ENCODE results near the gene CCDC33. TPM values are rescaled to one million over a fixed set of nuclear protein-coding genes. Genes with fewer than 3 reads are reported as not detected.

CCDC33 gene
- total and polyA plus RNA-seq, 2 experiments from 2014 or later, result 2.6 to 2.8 TPM

GRCh38 chr15:74227968-74228722, 8.0 kb upstream of the CCDC33 start (continued):
- TF ChIP-seq NANOG (IDR thresholded peaks at IDR 0.05; ENCODE audit: borderline replicate concordance) (no peak), EZH2phosphoT487 (IDR thresholded peaks at IDR 0.05; ENCODE audit: unreplicated experiment) (no peak), ZNF462 (CRISPR knock-in tag; IDR thresholded peaks at IDR 0.05) (no peak), ZNF331 (CRISPR knock-in tag; IDR thresholded peaks at IDR 0.05; ENCODE audit: low read depth) (no peak)

GRCh38 chr15:74228723-74229081, 7.4 kb upstream of the CCDC33 start:
- Histone ChIP-seq H3F3A (replicated peaks; ENCODE audit: low read depth) (no peaks in the 10 kb centered on the region), H3K9me2 (ENCODE audit: insufficient read depth) (no peaks in the 10 kb centered on the region), H3K27ac (ENCODE audit: low read depth) (no peak overlapping the region), H3K36me3 (ENCODE audit: insufficient read depth) (no peaks in the 10 kb centered on the region), H3K79me2 (replicated peaks; ENCODE audit: insufficient read depth) (no peaks in the 10 kb centered on the region), H3K27me3 (ENCODE audit: insufficient read depth) (peaks cover 57% of the 10 kb centered on the region), H3K4me1 (ENCODE audit: insufficient read depth) (peaks cover 23% of the 10 kb centered on the region), H4K20me1 (replicated peaks; ENCODE audit: insufficient read depth) (no peaks in the 10 kb centered on the region; the same call in 1 of the 2 replicates), H2AFZ (peak overlapping the region; percentile 72; the same call in 1 of the 2 replicates), H3K4me3 (no peak overlapping the region), H3K4me2 (peak overlapping the region; percentile 38; the same call in 1 of the 2 replicates)
- Mint-ChIP-seq H3K4me3 (no peak overlapping the region), H3K27me3 (ENCODE audit: insufficient read depth, low read depth, poor library complexity) (peaks cover 52% of the 10 kb centered on the region), H3K36me3 (ENCODE audit: low read depth) (no peaks in the 10 kb centered on the region), H3K9me3 (no peaks in the 10 kb centered on the region; the same call in 2 of the 3 replicates), H3K4me1 (peaks cover 38% of the 10 kb centered on the region), H3K27ac (no peak overlapping the region)
- ATAC-seq (peak; percentile 18), DNase-seq (ENCODE audit: low spot score) (peak; percentile 62)
- no peak for TF ChIP-seq REST (IDR thresholded peaks at IDR 0.05; ENCODE audit: unreplicated experiment)
- TF ChIP-seq ZNF114 (CRISPR knock-in tag; IDR thresholded peaks at IDR 0.05), result no peak
- no peak for TF ChIP-seq EZH2phosphoT487 (IDR thresholded peaks at IDR 0.05; ENCODE audit: unreplicated experiment)
- no peak for TF ChIP-seq ETS1 (IDR thresholded peaks at IDR 0.05)

All from GM23338 (cell line).